ACHN (cell line): Measurements from ENCODE around the gene PAX5.

Experiments
- DNase-seq: peaks from one replicate; pipeline ENCODE4 v3.0.0-alpha.2; 2015
- in situ Hi-C: cut with HindIII; loops from 2 replicates; pipeline ENCODE4 v1.10.0; 2017; ENCODE audit warnings: low sequenced_read_pairs, low pct_ligation_motif_present, low pct_unique_long_range_greater_than_20kb

The PAX5 gene

GRCh38 chr9:37038943-37039464 lies 4.9 kb upstream of the PAX5 start:
- DNase-seq = no peak
- in situ Hi-C loops = no loop called here

GRCh38 chr9:37038302-37038942 lies 4.4 kb upstream of the PAX5 start:
- in situ Hi-C loops = no loop called here
- DNase-seq = no peak

GRCh38 chr9:37037503-37038301 lies 3.6 kb upstream of the PAX5 start:
- no peak for DNase-seq
- in situ Hi-C loops = no loop called here

- DNase-seq = peak; percentile 63
- in situ Hi-C loops = no loop called here
Observed at GRCh38 chr9:37036776-37037502, 2.9 kb upstream of the PAX5 start.

- in situ Hi-C loops = no loop called here
Observed at GRCh38 chr9:37036371-37036775, 2.3 kb upstream of the PAX5 start.

GRCh38 chr9:37035648-37036370 lies 1.7 kb upstream of the PAX5 start:
- no peak for DNase-seq
- in situ Hi-C loops = no loop called here

More at GRCh38 chr9:37036371-37036775, 2.3 kb upstream of the PAX5 start:
- peak; percentile 36 for DNase-seq

- no peak for DNase-seq
- in situ Hi-C loops = no loop called here
Observed at GRCh38 chr9:37034938-37035647, 1.0 kb upstream of the PAX5 start.

- DNase-seq = peak; percentile 19
- in situ Hi-C loops = no loop called here
Observed at GRCh38 chr9:37034305-37034937, 353 bp upstream of the PAX5 start.

- DNase-seq = no peak
- in situ Hi-C loops = no loop called here
Observed at GRCh38 chr9:37033141-37033540, 927 bp downstream of the PAX5 start.

GRCh38 chr9:37032713-37033112 lies 1.4 kb downstream of the PAX5 start:
- in situ Hi-C loops = no loop called here
- DNase-seq = no peak

GRCh38 chr9:37031902-37032301 lies 2.2 kb downstream of the PAX5 start:
- in situ Hi-C loops = no loop called here

GRCh38 chr9:37031081-37031480 lies 3.0 kb downstream of the PAX5 start:
- in situ Hi-C loops = no loop called here

More at GRCh38 chr9:37031902-37032301, 2.2 kb downstream of the PAX5 start:
- DNase-seq = no peak

GRCh38 chr9:37030611-37030939 lies 3.5 kb downstream of the PAX5 start:
- in situ Hi-C loops = no loop called here
- DNase-seq = peak; percentile 8

More at GRCh38 chr9:37031081-37031480, 3.0 kb downstream of the PAX5 start:
- no peak for DNase-seq

GRCh38 chr9:37029776-37030610 lies 4.1 kb downstream of the PAX5 start:
- peak; percentile 14 for DNase-seq
- in situ Hi-C loops = no loop called here

GRCh38 chr9:37029304-37029775 lies 4.7 kb downstream of the PAX5 start:
- in situ Hi-C loops = no loop called here
- DNase-seq = peak; percentile 3

GRCh38 chr9:37028420-37029031 lies 5.5 kb downstream of the PAX5 start:
- DNase-seq = no peak
- in situ Hi-C loops = no loop called here
